ENCODE results near the gene PSEN2.
"Not testable (repeated sequence)": the region's sequence is repeated elsewhere in the genome, so short reads cannot be mapped to it uniquely, and the experiment has no call there.

The PSEN2 gene

GRCh38 chr1:226916497-226916896 lies 46.1 kb downstream of the PSEN2 start:
- no peak for DNase-seq

- no peak for DNase-seq
Observed at GRCh38 chr1:226919587-226919986, 49.2 kb downstream of the PSEN2 start.

GRCh38 chr1:226919995-226920394 lies 49.6 kb downstream of the PSEN2 start:
- no peak for DNase-seq

- no peak for DNase-seq
Observed at GRCh38 chr1:226920446-226920894, 50.1 kb downstream of the PSEN2 start.

- DNase-seq = no peak
Observed at GRCh38 chr1:226921504-226921903, 51.1 kb downstream of the PSEN2 start.

- not testable (repeated sequence) for DNase-seq
Observed at GRCh38 chr1:226929260-226930111, 59.1 kb downstream of the PSEN2 start.

- DNase-seq = no peak
Observed at GRCh38 chr1:226934483-226935237, 64.2 kb downstream of the PSEN2 start.

- no peak for DNase-seq
Observed at GRCh38 chr1:226937940-226938725, 67.7 kb downstream of the PSEN2 start.

- peak; percentile 15 for DNase-seq
Observed at GRCh38 chr1:226938903-226939437, 68.6 kb downstream of the PSEN2 start.

GRCh38 chr1:226939438-226940028 lies 69.1 kb downstream of the PSEN2 start:
- peak; percentile 98 for DNase-seq

GRCh38 chr1:226940029-226940805 lies 69.8 kb downstream of the PSEN2 start, which contains the start of gene COQ8A:
TSS of gene COQ8A (plus strand) at chr1:226940294. CDS start at chr1:226961386, 21,092 bp downstream.
- peak; percentile 94 for DNase-seq

GRCh38 chr1:226940806-226941067 lies 70.3 kb downstream of the PSEN2 start:
- DNase-seq = no peak

GRCh38 chr1:226942392-226942791 lies 72.0 kb downstream of the PSEN2 start:
- no peak for DNase-seq

GRCh38 chr1:226943156-226943555 lies 72.7 kb downstream of the PSEN2 start:
- no peak for DNase-seq

GRCh38 chr1:226943927-226944326 lies 73.5 kb downstream of the PSEN2 start:
- DNase-seq = no peak

- DNase-seq = peak; percentile 33
Observed at GRCh38 chr1:226945106-226945857, 74.9 kb downstream of the PSEN2 start.
